Astrocyte (in vitro differentiated cells and primary cell): ENCODE data around the gene PCGF3.

ENCODE experiments used
- EZH2 ChIP-seq: IDR thresholded peaks from 2 replicates; pipeline ENCODE4 v1.6.1; 2012; ENCODE audit warnings: mild to moderate bottlenecking, low read length, inconsistent platforms; ENCODE audit not compliant: insufficient read depth
- TF ChIP-seq, protein P1 (sequence below): IDR thresholded peaks from 2 replicates; pipeline ENCODE4 v1.5.1; 2011; ENCODE audit warnings: low read depth, mild to moderate bottlenecking, inconsistent platforms, low read length, moderate library complexity; ENCODE audit not compliant: insufficient read depth

- TF ChIP-seq, protein P1, sequence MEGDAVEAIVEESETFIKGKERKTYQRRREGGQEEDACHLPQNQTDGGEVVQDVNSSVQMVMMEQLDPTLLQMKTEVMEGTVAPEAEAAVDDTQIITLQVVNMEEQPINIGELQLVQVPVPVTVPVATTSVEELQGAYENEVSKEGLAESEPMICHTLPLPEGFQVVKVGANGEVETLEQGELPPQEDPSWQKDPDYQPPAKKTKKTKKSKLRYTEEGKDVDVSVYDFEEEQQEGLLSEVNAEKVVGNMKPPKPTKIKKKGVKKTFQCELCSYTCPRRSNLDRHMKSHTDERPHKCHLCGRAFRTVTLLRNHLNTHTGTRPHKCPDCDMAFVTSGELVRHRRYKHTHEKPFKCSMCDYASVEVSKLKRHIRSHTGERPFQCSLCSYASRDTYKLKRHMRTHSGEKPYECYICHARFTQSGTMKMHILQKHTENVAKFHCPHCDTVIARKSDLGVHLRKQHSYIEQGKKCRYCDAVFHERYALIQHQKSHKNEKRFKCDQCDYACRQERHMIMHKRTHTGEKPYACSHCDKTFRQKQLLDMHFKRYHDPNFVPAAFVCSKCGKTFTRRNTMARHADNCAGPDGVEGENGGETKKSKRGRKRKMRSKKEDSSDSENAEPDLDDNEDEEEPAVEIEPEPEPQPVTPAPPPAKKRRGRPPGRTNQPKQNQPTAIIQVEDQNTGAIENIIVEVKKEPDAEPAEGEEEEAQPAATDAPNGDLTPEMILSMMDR, result no peak
- no peak for TF ChIP-seq EZH2
Observed at GRCh38 chr4:682490-683172, 23.0 kb upstream of the PCGF3 start.
